GM18951 (cell line): ENCODE results near the gene COQ10B.
"Not testable (repeated sequence)": the region's sequence is repeated elsewhere in the genome, so short reads cannot be mapped to it uniquely, and the experiment has no call there.

Source experiments
- POLR2A ChIP-seq: IDR thresholded peaks from 4 replicates; pipeline ENCODE4 v1.6.1; 2011; ENCODE audit warnings: mild to moderate bottlenecking; ENCODE audit not compliant: insufficient read length, insufficient read depth; ENCODE audit errors: extremely low read depth
- in situ Hi-C: fragments of 300-500 bp; cut with MboI; formaldehyde crosslinking; loops from one replicate; pipeline ENCODE4 v1.12.0; 2022; ENCODE audit warnings: low sequenced_read_pairs, mixed read lengths, inconsistent platforms; ENCODE audit not compliant: unreplicated experiment

The COQ10B gene

DNA sequence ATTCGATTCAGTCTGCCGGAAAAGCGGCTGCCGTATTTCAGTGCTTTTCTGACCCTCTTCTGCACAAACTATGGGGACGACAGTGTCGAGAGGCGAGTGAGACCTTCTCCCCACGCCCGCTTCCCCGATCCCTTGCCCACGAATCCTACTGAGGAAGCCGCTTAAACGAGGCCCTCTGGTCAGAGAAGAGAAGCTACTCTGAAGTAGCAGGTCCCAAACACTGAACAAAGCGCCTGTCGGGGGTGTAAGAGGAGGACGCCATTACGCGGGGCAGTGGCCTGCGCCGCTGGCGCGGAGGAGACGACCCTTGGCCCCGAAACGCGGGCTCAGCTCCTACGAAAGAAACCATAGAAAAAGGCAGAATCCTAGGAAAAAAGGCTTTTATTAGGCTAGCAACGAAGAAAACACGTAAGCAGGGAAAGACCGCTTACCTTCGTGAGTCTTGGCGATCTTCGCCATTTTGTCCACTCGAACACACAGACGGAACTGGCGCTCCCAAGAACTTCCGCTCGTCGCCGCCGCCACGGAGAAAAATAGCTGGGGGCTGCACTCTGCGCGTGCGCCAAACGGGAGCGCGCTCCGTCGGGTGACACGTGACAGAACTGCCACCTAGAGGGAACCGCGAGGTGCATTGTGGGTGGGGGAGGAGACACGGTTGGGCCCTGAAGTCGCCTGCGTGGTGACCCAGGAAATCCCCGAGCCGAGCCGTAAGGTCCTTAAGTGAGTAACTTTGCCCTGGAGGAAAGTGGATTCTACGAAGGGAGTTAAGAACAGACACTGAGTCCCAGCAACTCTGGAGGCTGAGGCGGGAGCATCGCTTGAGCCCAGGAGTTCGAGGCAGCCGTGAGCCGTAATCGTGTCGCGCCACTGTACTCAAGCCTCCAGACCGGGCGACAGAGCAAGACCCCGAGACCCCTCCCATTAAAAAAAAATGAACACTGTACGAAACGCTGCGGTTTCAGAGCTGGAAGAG lies 18.5 kb upstream of the COQ10B start, which contains the start of gene SF3B1:
Gene SF3B1, minus strand, starts transcription at position 488 of the 973 bp plus-strand sequence. Its CDS starts 29 bp downstream, at position 459.
- in situ Hi-C loops = no loop called here
- peak; percentile 91 for TF ChIP-seq POLR2A

DNA sequence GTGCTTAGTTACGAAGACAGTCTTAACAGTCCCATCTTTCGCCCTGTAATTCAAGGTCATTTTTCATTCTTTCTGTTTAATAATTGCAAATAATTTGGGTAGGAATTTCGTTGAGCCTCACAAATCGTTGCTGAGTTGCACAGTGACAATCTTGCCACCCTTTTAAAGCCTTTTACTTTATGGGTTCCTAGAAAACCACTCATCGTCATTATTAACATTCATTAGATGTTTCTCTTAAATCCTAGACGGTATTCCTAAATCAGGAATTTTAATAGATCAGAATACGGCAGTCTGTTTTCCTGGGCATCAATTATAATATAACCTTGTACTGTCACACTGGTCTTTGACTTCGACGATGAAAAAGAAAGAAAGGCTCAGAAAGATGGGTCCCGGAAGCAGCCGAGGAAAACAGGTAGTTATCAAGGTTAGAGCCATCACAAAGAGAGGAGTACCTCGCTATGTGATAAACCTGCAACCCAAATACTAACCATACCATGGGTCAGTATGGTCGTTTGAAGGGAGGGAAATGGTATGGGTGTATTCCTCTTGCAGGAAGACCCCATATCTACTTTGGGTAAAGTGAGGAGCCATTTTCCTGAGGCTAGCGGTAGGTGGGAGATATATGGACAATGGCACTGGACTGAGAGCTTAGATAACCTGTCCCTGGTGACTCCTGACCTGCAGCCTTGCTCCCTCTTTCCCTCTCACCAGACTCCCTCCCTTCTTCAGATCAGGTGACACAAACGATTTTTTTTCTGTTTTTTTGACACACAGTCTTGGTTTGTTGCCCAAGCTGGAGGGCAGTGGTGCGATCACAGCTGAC lies 17.5 kb upstream of the COQ10B start:
- in situ Hi-C loops = no loop called here
- TF ChIP-seq POLR2A = no peak

- no peak for TF ChIP-seq POLR2A
- in situ Hi-C loops = no loop called here
Measured at GRCh38 chr2:197437380-197437779, 16.0 kb upstream of the COQ10B start.

- in situ Hi-C loops = no loop called here
- TF ChIP-seq POLR2A = no peak
Measured at GRCh38 chr2:197442857-197443256, 10.5 kb upstream of the COQ10B start.

- in situ Hi-C loops = no loop called here
- no peak for TF ChIP-seq POLR2A
Measured at GRCh38 chr2:197445746-197446145, 7.6 kb upstream of the COQ10B start.

DNA sequence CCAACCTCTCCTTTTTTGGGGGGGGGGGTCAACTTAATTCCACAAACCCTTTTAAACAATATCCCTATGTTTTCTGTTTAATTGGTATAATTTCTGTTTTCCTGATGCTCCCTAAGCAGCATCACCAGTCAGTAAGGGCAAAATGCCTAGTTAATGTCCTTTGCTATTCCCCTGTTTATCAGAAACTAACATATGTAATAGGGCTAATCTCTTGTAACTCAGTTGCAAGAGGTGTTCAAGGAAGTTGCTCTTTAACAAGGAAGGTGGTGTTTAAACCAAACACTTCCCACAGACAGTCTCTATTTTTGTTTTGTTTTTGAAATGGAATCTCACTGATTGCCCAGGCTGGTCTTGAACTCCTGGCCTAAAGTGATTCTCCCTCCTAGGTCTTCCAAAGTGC lies 6.5 kb upstream of the COQ10B start:
- no peak for TF ChIP-seq POLR2A
- in situ Hi-C loops = no loop called here

DNA sequence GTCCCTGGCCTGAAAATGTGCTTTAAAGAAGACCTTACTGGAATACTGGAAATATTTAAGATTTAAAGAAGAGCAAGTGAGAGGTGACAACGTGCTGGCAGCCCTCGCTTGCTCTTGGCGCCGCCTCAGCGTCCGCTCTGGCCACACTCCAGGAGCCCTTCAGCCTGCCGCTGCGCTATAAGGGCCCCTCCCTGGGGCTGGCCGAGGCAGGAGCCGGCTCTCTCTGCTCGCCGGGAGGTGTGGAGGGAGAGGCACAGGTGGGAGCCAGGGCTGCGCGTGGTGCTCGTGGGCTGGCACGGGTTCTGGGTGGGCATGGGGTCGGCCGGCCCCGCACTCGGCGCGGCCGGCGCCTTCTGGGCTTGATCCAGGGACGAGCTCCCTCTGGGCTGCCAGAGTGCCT lies 2.9 kb upstream of the COQ10B start:
- no peak for TF ChIP-seq POLR2A
- in situ Hi-C loops = no loop called here

DNA sequence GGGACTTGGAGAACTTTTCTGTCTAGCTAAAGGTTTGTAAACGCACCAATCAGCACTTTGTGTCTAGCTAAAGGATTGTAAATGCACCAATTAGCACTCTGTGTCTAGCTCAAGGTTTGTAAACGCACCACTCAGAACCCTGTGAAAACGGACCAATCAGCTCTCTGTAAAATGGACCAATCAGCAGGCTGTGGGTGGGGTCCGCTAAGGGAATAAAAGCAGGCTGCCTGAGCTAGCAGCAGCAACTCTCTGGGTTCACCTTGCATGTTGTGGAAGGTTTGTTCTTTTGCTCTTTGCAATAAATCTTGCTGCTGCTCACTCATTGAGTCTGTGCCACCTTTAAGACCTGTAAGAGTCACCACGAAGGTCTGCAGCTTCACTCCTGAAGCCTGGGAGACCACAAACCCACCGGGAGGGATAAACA lies 2.4 kb upstream of the COQ10B start:
- in situ Hi-C loops = not testable (repeated sequence)

DNA sequence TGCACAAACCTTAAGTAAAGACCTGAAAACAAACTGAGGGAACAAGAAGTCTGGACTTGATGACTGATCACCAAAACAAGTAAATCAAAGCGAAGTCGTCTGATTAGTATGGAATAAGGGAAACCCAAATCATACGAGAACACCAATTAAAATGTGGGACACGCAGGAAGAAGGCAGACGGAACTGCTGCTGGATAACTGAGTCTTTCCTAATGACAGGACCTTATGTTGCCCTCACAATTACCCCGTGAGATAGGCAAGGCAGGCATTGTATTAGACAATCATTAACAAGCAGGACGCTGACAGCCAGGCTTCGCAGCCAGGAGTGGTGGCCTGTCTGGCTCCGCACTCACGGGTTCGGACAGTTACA lies 614 bp upstream of the COQ10B start:
- in situ Hi-C loops = no loop called here
- TF ChIP-seq POLR2A = no peak

- in situ Hi-C loops = no loop called here
- TF ChIP-seq POLR2A = no peak
Measured at GRCh38 chr2:197453914-197454398, 604 bp downstream of the COQ10B start.

GRCh38 chr2:197454923-197455322 lies 1.6 kb downstream of the COQ10B start:
- in situ Hi-C loops = no loop called here
- TF ChIP-seq POLR2A = no peak

GRCh38 chr2:197455428-197455827 lies 2.1 kb downstream of the COQ10B start:
- no peak for TF ChIP-seq POLR2A
- in situ Hi-C loops = no loop called here

- TF ChIP-seq POLR2A = no peak
- in situ Hi-C loops = no loop called here
Measured at GRCh38 chr2:197460649-197461048, 7.3 kb downstream of the COQ10B start.
